Measurements from ENCODE around the gene PVALB. TPM values are rescaled to one million over a fixed set of nuclear protein-coding genes. Genes with fewer than 3 reads are reported as not detected.

Gene PVALB
- total and polyA plus RNA-seq, 2 of the 4 experiments (the other 2 are of a cell fraction), result not detected

DNA sequence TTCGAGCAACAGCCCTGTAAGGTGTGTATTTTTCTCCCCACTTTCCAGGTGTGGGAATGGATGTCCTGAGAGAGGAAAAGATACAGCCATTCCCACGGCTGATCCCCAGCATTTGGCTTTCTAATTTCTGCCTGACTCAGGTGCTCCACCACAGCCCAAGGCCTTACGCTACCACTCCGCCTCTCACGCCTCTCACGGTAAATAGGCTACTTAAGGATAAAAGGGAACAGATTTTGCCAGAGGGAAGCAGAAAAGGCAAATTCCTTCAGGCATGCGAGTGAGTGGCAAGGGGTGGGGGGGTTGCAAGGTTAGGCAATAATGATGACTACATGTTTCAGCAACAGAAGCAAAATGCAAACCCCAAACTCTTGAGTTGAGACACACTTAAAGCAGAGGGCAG is 9.2 kb downstream of the PVALB start:
- Histone ChIP-seq H4K8ac (ENCODE audit: low read depth in 2 of 2, low read length in 2 of 2) (no peak overlapping the region), H2BK20ac (ENCODE audit: low read depth, low read length) (no peak overlapping the region), H3K23ac (ENCODE audit: low read depth, low read length) (no peak overlapping the region), H4K20me1 (ENCODE audit: insufficient read depth, low read length) (no peaks in the 10 kb centered on the region), H2BK15ac (ENCODE audit: low read depth, low read length) (no peak overlapping the region), H3K14ac (replicated peaks; ENCODE audit: low read depth, low read length) (no peak overlapping the region), H2AFZ (replicated peaks; ENCODE audit: low read length, poor library complexity) (no peak overlapping the region), H3K9me3 (ENCODE audit: control insufficient read depth, insufficient read depth, low read length) (no peaks in the 10 kb centered on the region), H3K9ac (ENCODE audit: low read depth, low read length) (no peak overlapping the region), H3K56ac (ENCODE audit: extremely low read depth, insufficient read depth, low read length) (no peak overlapping the region), H3K79me1 (ENCODE audit: low read depth in 1 of 2, low read length in 2 of 2) (no peaks in the 10 kb centered on the region), H3K9me1 (ENCODE audit: insufficient read depth, low read length) (no peaks in the 10 kb centered on the region), H3K4me3 (ENCODE audit: insufficient read depth, low read depth, low read length) (no peak overlapping the region), H2AK9ac (replicated peaks; ENCODE audit: low read depth, low read length, poor library complexity) (no peak overlapping the region), H3K36me3 (ENCODE audit: control insufficient read depth, insufficient read depth, low read length) (no peaks in the 10 kb centered on the region), H2AK5ac (ENCODE audit: low read depth, low read length) (no peak overlapping the region), H4K5ac (ENCODE audit: low read depth, low read length) (no peak overlapping the region), H3K4me1 (ENCODE audit: control insufficient read depth, insufficient read depth, low read length) (no peaks in the 10 kb centered on the region), H3K27ac (ENCODE audit: insufficient read depth, low read length) (no peak overlapping the region), H3K18ac (ENCODE audit: low read depth, low read length) (no peak overlapping the region), H3K27me3 (ENCODE audit: control insufficient read depth, insufficient read depth, low read length) (peaks cover 57% of the 10 kb centered on the region), H3K4me2 (ENCODE audit: low read depth, low read length) (no peak overlapping the region), H2BK120ac (ENCODE audit: low read depth, low read length) (no peak overlapping the region), H2BK5ac (ENCODE audit: low read depth, low read length, poor library complexity, severe bottlenecking) (no peak overlapping the region), H3K4ac (ENCODE audit: low read depth, low read length) (no peak overlapping the region), H4K91ac (ENCODE audit: insufficient read depth, low read depth, low read length) (no peak overlapping the region)
- DNase-seq (no peak), ATAC-seq (ENCODE audit: low read depth) (no peak)
- dilution Hi-C loops (cut with HindIII; ENCODE audit: low sequenced_read_pairs, unreplicated experiment), result no loop called here
- WGBS, 2 experiments (ENCODE audit: extremely low coverage in 2 of 2, insufficient read length in 1 of 2), result 82% methylated on average over 3 of the region's 7 CpGs; no CpG with 5 or more reads in 1 of the 2 experiments
- ChIA-PET CTCF (no interaction called here), POLR2A (ENCODE audit: unreplicated experiment) (no interaction called here)
- no peak for TF ChIP-seq MXI1 (IDR thresholded peaks at IDR 0.05; ENCODE audit: borderline replicate concordance, low read depth, low read length)
- TF ChIP-seq, protein P1, sequence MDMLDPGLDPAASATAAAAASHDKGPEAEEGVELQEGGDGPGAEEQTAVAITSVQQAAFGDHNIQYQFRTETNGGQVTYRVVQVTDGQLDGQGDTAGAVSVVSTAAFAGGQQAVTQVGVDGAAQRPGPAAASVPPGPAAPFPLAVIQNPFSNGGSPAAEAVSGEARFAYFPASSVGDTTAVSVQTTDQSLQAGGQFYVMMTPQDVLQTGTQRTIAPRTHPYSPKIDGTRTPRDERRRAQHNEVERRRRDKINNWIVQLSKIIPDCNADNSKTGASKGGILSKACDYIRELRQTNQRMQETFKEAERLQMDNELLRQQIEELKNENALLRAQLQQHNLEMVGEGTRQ (IDR thresholded peaks at IDR 0.05; ENCODE audit: low read depth, low read length), result no peak
- no peak for TF ChIP-seq FOS (IDR thresholded peaks at IDR 0.05; ENCODE audit: low read depth, low read length)
- BruUV-seq (replicated peaks), result no TSS peak
- intact Hi-C loops (cut with micrococcal nuclease), result no loop called here
- in situ Hi-C loops (cut with MboI; ENCODE audit: low sequenced_read_pairs), result no loop called here
